ENCODE measurements around the gene STX16. TPM values are rescaled to one million over a fixed set of nuclear protein-coding genes. Genes with fewer than 3 reads are reported as not detected.
A peak's percentile ranks its signal among the peaks of the same experiment; 100 is the strongest.

The STX16 gene
- total RNA-seq, 1 experiment from 2014 or later = 89.1 TPM

DNA sequence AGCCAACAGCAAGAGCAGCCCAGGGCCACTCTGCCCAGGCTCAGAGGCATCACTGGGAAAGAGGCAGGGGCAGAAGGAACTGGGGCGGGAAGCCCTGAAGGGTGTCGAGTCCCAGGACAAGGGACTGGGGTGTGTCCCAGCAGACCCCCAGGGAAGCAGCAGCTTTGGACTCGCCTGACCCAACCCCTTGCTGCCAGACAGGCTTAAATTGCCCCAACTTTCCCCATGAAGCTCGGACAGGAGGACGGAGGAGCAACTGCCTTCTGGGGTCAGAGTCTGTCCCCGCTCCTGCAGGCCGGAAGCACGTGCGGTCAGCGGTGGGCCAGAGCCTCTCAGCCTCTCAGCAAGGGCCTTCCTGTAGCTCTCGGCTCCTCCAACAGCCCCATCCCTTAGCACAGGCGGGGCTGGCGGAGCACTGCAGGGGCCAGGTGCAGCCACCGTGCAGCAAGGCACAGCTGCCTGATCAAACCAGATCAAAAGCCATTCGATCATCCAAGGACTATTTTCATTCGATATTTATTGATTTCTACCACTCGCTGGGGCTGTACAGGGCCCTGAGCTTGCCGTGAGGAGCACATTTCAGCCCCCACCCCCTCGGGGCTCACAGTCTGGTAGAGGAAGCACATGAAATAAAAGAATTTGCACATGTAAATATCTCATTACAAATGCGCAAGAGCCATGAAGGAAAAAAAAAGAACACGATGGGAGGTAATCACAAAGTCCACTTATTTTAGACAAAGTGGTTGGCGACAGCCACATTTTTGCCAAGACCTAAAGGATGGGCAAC, 31.8 kb upstream of the STX16 start (continued):
- TF ChIP-seq, protein P1, sequence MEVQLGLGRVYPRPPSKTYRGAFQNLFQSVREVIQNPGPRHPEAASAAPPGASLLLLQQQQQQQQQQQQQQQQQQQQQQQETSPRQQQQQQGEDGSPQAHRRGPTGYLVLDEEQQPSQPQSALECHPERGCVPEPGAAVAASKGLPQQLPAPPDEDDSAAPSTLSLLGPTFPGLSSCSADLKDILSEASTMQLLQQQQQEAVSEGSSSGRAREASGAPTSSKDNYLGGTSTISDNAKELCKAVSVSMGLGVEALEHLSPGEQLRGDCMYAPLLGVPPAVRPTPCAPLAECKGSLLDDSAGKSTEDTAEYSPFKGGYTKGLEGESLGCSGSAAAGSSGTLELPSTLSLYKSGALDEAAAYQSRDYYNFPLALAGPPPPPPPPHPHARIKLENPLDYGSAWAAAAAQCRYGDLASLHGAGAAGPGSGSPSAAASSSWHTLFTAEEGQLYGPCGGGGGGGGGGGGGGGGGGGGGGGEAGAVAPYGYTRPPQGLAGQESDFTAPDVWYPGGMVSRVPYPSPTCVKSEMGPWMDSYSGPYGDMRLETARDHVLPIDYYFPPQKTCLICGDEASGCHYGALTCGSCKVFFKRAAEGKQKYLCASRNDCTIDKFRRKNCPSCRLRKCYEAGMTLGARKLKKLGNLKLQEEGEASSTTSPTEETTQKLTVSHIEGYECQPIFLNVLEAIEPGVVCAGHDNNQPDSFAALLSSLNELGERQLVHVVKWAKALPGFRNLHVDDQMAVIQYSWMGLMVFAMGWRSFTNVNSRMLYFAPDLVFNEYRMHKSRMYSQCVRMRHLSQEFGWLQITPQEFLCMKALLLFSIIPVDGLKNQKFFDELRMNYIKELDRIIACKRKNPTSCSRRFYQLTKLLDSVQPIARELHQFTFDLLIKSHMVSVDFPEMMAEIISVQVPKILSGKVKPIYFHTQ (CRISPR knock-in tag; IDR thresholded peaks at IDR 0.05) = no peak
- TF ChIP-seq ZSCAN18 (CRISPR knock-in tag; IDR thresholded peaks at IDR 0.05) (no peak), RELA (CRISPR knock-in tag; IDR thresholded peaks at IDR 0.05; ENCODE audit: borderline replicate concordance) (peak; percentile 66; the same call in 1 of the 2 replicates), E2F1 (CRISPR knock-in tag; IDR thresholded peaks at IDR 0.05) (peak; percentile 68; the same call in 1 of the 2 replicates), SMAD4 (CRISPR knock-in tag; IDR thresholded peaks at IDR 0.05) (peak; percentile 87), ZNF232 (CRISPR knock-in tag; IDR thresholded peaks at IDR 0.05) (peak; percentile 95), HMGXB4 (CRISPR knock-in tag; IDR thresholded peaks at IDR 0.05) (no peak), ELF4 (CRISPR knock-in tag; IDR thresholded peaks at IDR 0.05; ENCODE audit: low read depth) (0 out of 2 replicates have a peak, but pooled peaks have one; percentile 34), NR1H2 (CRISPR knock-in tag; IDR thresholded peaks at IDR 0.05) (no peak), ZNF423 (CRISPR knock-in tag; IDR thresholded peaks at IDR 0.05) (peak; percentile 29; the same call in 1 of the 2 replicates), TEAD4 (CRISPR knock-in tag; IDR thresholded peaks at IDR 0.05) (peak; percentile 78), ATF1 (CRISPR knock-in tag; IDR thresholded peaks at IDR 0.05) (no peak), ZNF532 (CRISPR knock-in tag; IDR thresholded peaks at IDR 0.05; ENCODE audit: borderline replicate concordance) (0 out of 2 replicates have a peak, but pooled peaks have one; percentile 57), ZNF512 (CRISPR knock-in tag; IDR thresholded peaks at IDR 0.05; ENCODE audit: borderline replicate concordance) (no peak), FOXK1 (CRISPR knock-in tag; IDR thresholded peaks at IDR 0.05) (peak; percentile 79), ZNF671 (CRISPR knock-in tag; IDR thresholded peaks at IDR 0.05) (no peak), NFYB (CRISPR knock-in tag; conservative IDR thresholded peaks at IDR 0.05; ENCODE audit: low read depth) (no peak)
- TF ChIP-seq, protein P2, sequence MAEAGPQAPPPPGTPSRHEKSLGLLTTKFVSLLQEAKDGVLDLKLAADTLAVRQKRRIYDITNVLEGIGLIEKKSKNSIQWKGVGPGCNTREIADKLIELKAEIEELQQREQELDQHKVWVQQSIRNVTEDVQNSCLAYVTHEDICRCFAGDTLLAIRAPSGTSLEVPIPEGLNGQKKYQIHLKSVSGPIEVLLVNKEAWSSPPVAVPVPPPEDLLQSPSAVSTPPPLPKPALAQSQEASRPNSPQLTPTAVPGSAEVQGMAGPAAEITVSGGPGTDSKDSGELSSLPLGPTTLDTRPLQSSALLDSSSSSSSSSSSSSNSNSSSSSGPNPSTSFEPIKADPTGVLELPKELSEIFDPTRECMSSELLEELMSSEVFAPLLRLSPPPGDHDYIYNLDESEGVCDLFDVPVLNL (CRISPR knock-in tag; IDR thresholded peaks at IDR 0.05; ENCODE audit: borderline replicate concordance, low read depth) = no peak; the same call in 1 of the 2 replicates
- TF ChIP-seq, protein P3, sequence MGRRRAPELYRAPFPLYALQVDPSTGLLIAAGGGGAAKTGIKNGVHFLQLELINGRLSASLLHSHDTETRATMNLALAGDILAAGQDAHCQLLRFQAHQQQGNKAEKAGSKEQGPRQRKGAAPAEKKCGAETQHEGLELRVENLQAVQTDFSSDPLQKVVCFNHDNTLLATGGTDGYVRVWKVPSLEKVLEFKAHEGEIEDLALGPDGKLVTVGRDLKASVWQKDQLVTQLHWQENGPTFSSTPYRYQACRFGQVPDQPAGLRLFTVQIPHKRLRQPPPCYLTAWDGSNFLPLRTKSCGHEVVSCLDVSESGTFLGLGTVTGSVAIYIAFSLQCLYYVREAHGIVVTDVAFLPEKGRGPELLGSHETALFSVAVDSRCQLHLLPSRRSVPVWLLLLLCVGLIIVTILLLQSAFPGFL (CRISPR knock-in tag; IDR thresholded peaks at IDR 0.05; ENCODE audit: borderline replicate concordance) = no peak

All from WTC11 (cell line).